HepG2 (cell line): ENCODE measurements around the gene AUP1. TPM values are rescaled to one million over a fixed set of nuclear protein-coding genes. Genes with fewer than 3 reads are reported as not detected.

ENCODE experiments used
- CBX5 ChIP-seq: sonication (generic); formaldehyde crosslinking; IDR thresholded peaks from 2 replicates; pipeline ENCODE4 v1.4.0; 2020; ENCODE audit warnings: missing genetic modification reagents, borderline replicate concordance
- CC2D1A ChIP-seq: sonication (generic); formaldehyde crosslinking; IDR thresholded peaks from 2 replicates; pipeline ENCODE4 v1.8.1; 2023; ENCODE audit warnings: mild to moderate bottlenecking, missing genetic modification reagents
- DPF2 ChIP-seq: sonication (generic); formaldehyde crosslinking; IDR thresholded peaks from 2 replicates; pipeline ENCODE4 v1.4.0; 2020; ENCODE audit warnings: mild to moderate bottlenecking, low read depth, missing genetic modification reagents, borderline replicate concordance
- IRF2 ChIP-seq: IDR thresholded peaks from 2 replicates; pipeline ENCODE4 v1.6.1; 2018; ENCODE audit warnings: missing genetic modification reagents, missing compliant biosample characterization
- NBN ChIP-seq: fragments of 450-650 bp; conservative IDR thresholded peaks from 2 replicates; pipeline ENCODE4 v1.6.1; 2017
- PAWR ChIP-seq: sonication (generic); formaldehyde crosslinking; IDR thresholded peaks from 2 replicates; pipeline ENCODE4 v1.4.0; 2020; ENCODE audit warnings: missing genetic modification reagents, mild to moderate bottlenecking, borderline replicate concordance
- POLR2G ChIP-seq: fragments of 200-400 bp; formaldehyde crosslinking; IDR thresholded peaks from 2 replicates; pipeline ENCODE4 v1.6.1; 2018; ENCODE audit warnings: mild to moderate bottlenecking, low read depth, low read length, moderate library complexity
- PPARG ChIP-seq: conservative IDR thresholded peaks from 2 replicates; pipeline ENCODE4 v1.6.1; 2016; ENCODE audit warnings: missing biosample characterization, missing genetic modification reagents
- THAP9 ChIP-seq: sonication (generic); formaldehyde crosslinking; IDR thresholded peaks from 2 replicates; pipeline ENCODE4; 2020; ENCODE audit warnings: missing genetic modification reagents, mild to moderate bottlenecking, borderline replicate concordance
- ZNF3 ChIP-seq: IDR thresholded peaks from 2 replicates; pipeline ENCODE4 v1.7.0; 2017; ENCODE audit warnings: inconsistent platforms
- ZNF678 ChIP-seq: sonication (generic); formaldehyde crosslinking; IDR thresholded peaks from 2 replicates; pipeline ENCODE4 v1.4.0; 2020; ENCODE audit warnings: mild to moderate bottlenecking, missing genetic modification reagents
- ZNF850 ChIP-seq: sonication (generic); formaldehyde crosslinking; conservative IDR thresholded peaks from 2 replicates; pipeline ENCODE4 v1.9.0; 2021; ENCODE audit warnings: mild to moderate bottlenecking, missing genetic modification reagents
- ZNF891 ChIP-seq: sonication (generic); formaldehyde crosslinking; IDR thresholded peaks from 2 replicates; pipeline ENCODE4 v1.5.0; 2020; ENCODE audit warnings: mild to moderate bottlenecking, missing genetic modification reagents
- polyA plus RNA-seq, 8 experiments: library from polyadenylated mRNA; depleted of rRNA in 3 of 8; stranded (reverse) in 7 of 8; unstranded in 1 of 8; fragments of >200 nt; fragmentation: Illumina TruSeq in 4 of 8; extraction: Trizol in 4 of 8; gene quantifications; 2 replicates each; pipeline versions ENCODE4 v1.2.1 to v1.2.3, GENCODE V29; 2011 to 2016; ENCODE audit warnings: low read depth in 4 of 8, missing spikeins in 1 of 8, mixed read lengths in 1 of 8; ENCODE audit not compliant: insufficient read depth in 1 of 8
- total RNA-seq, 5 experiments: library from RNA; depleted of rRNA; stranded (reverse); fragments of >200 nt; fragmentation: Illumina TruSeq; extraction: Trizol; gene quantifications; 2 replicates each; pipeline ENCODE4 v1.2.3, GENCODE V29; 2016; ENCODE audit warnings: low read depth in 1 of 5
- TF ChIP-seq, protein P1 (sequence below): sonication (generic); formaldehyde crosslinking; IDR thresholded peaks from 2 replicates; pipeline ENCODE4 v1.9.0; 2022; ENCODE audit warnings: low read depth, missing genetic modification reagents
- TF ChIP-seq, protein P2 (sequence below): sonication (generic); formaldehyde crosslinking; IDR thresholded peaks from 2 replicates; pipeline ENCODE4 v1.4.0; 2020; ENCODE audit warnings: mild to moderate bottlenecking, missing genetic modification reagents
- TF ChIP-seq, protein P3 (sequence below): fragments of 450-650 bp; IDR thresholded peaks from 2 replicates; pipeline ENCODE4 v1.6.1; 2017
- TF ChIP-seq, protein P4 (sequence below): sonication (generic); formaldehyde crosslinking; IDR thresholded peaks from 2 replicates; pipeline ENCODE4 v1.5.0; 2020; ENCODE audit warnings: mild to moderate bottlenecking, missing genetic modification reagents, moderate library complexity
- TF ChIP-seq, protein P5 (sequence below): sonication (generic); formaldehyde crosslinking; IDR thresholded peaks from 2 replicates; pipeline ENCODE4 v1.5.0; 2020; ENCODE audit warnings: missing genetic modification reagents, mild to moderate bottlenecking, borderline replicate concordance

AUP1 gene
- total and polyA plus RNA-seq, 2 of the 13 experiments (the other 11 are each of a cell fraction or from before 2014, with no cell fraction given): 174 to 267 TPM

DNA sequence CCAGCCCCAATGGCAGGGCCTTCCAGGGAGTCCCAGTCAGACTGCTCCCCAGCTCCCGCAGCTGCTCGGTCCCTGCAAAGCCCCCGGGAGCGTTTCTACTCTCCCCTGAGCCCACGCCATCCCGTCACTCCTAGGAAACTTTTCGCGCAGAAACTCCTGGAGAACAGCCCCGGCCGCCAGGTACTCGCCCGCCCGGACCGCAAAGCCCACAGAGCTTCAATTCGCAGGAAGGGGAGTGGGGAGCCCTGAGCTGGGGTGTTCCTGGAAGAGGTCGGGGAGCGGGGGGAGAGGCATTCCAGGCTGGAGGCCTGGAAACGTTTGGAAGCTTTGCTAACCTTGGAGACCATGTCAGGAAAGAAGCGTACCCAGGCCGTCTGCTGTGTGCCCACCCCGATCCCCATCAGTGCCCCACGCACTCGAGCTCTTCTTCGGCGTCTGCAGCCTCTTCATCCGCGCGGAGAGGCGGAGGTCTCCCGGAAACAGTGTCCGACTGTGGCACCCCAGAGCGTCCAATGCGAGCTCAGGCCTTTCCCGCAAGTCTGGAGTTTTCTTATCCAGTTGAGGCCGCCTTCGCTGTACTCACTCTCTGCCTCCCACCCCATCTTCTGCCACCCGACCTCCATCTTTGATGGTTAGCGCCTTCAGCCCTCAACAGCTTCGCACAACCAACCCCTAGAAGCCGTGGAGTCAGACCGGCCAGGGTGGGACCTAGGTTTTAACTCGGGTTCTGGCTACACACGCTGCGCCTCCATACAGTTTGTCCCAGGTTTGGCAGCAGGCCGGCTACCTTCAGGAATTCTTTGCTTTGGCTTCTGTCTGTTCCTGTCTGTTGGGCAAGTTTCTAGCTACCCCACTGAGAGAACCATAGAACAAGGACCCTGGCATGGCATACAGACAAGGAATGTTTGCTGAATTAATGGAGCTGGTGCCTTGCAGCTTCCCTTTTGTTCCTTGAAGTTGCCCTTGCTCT, 25.7 kb downstream of the AUP1 start (continued):
- TF ChIP-seq PAWR (CRISPR knock-in tag) (no peak), ZNF678 (no peak), CC2D1A (CRISPR knock-in tag) (no peak), NBN (no peak), ZNF3 (CRISPR knock-in tag) (no peak), THAP9 (CRISPR knock-in tag) (no peak), PPARG (CRISPR knock-in tag) (no peak), POLR2G (peak; percentile 32; the same call in 1 of the 2 replicates), CBX5 (CRISPR knock-in tag) (no peak), ZNF850 (CRISPR knock-in tag) (no peak), ZNF891 (CRISPR knock-in tag) (no peak), DPF2 (no peak), IRF2 (CRISPR knock-in tag) (no peak)
- TF ChIP-seq, protein P1, sequence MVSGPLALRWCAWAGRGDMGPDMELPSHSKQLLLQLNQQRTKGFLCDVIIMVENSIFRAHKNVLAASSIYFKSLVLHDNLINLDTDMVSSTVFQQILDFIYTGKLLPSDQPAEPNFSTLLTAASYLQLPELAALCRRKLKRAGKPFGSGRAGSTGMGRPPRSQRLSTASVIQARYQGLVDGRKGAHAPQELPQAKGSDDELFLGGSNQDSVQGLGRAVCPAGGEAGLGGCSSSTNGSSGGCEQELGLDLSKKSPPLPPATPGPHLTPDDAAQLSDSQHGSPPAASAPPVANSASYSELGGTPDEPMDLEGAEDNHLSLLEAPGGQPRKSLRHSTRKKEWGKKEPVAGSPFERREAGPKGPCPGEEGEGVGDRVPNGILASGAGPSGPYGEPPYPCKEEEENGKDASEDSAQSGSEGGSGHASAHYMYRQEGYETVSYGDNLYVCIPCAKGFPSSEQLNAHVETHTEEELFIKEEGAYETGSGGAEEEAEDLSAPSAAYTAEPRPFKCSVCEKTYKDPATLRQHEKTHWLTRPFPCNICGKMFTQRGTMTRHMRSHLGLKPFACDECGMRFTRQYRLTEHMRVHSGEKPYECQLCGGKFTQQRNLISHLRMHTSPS (CRISPR knock-in tag): no peak
- TF ChIP-seq, protein P2, sequence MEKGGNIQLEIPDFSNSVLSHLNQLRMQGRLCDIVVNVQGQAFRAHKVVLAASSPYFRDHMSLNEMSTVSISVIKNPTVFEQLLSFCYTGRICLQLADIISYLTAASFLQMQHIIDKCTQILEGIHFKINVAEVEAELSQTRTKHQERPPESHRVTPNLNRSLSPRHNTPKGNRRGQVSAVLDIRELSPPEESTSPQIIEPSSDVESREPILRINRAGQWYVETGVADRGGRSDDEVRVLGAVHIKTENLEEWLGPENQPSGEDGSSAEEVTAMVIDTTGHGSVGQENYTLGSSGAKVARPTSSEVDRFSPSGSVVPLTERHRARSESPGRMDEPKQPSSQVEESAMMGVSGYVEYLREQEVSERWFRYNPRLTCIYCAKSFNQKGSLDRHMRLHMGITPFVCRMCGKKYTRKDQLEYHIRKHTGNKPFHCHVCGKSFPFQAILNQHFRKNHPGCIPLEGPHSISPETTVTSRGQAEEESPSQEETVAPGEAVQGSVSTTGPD (CRISPR knock-in tag): no peak
- TF ChIP-seq, protein P3, sequence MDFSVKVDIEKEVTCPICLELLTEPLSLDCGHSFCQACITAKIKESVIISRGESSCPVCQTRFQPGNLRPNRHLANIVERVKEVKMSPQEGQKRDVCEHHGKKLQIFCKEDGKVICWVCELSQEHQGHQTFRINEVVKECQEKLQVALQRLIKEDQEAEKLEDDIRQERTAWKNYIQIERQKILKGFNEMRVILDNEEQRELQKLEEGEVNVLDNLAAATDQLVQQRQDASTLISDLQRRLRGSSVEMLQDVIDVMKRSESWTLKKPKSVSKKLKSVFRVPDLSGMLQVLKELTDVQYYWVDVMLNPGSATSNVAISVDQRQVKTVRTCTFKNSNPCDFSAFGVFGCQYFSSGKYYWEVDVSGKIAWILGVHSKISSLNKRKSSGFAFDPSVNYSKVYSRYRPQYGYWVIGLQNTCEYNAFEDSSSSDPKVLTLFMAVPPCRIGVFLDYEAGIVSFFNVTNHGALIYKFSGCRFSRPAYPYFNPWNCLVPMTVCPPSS: no peak
- TF ChIP-seq, protein P4, sequence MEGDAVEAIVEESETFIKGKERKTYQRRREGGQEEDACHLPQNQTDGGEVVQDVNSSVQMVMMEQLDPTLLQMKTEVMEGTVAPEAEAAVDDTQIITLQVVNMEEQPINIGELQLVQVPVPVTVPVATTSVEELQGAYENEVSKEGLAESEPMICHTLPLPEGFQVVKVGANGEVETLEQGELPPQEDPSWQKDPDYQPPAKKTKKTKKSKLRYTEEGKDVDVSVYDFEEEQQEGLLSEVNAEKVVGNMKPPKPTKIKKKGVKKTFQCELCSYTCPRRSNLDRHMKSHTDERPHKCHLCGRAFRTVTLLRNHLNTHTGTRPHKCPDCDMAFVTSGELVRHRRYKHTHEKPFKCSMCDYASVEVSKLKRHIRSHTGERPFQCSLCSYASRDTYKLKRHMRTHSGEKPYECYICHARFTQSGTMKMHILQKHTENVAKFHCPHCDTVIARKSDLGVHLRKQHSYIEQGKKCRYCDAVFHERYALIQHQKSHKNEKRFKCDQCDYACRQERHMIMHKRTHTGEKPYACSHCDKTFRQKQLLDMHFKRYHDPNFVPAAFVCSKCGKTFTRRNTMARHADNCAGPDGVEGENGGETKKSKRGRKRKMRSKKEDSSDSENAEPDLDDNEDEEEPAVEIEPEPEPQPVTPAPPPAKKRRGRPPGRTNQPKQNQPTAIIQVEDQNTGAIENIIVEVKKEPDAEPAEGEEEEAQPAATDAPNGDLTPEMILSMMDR (CRISPR knock-in tag): no peak
- TF ChIP-seq, protein P5, sequence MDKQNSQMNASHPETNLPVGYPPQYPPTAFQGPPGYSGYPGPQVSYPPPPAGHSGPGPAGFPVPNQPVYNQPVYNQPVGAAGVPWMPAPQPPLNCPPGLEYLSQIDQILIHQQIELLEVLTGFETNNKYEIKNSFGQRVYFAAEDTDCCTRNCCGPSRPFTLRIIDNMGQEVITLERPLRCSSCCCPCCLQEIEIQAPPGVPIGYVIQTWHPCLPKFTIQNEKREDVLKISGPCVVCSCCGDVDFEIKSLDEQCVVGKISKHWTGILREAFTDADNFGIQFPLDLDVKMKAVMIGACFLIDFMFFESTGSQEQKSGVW (CRISPR knock-in tag): no peak; the same call in 1 of the 2 replicates
